ENCODE results near the gene CTNNAL1.

GRCh38 chr9:108937561-108938305, 75.6 kb downstream of the CTNNAL1 start:
- TF ChIP-seq POLR2A (IDR thresholded peaks at IDR 0.05; ENCODE audit: low read depth, low read length) (no peak), POLR2AphosphoS5 (IDR thresholded peaks at IDR 0.05; ENCODE audit: low read depth, low read length) (no peak), TAF1 (IDR thresholded peaks at IDR 0.05; ENCODE audit: low read depth, low read length) (no peak)
